Kidney epithelial cell (primary cell): ENCODE measurements around the gene PRKG2. TPM values are rescaled to one million over a fixed set of nuclear protein-coding genes. Genes with fewer than 3 reads are reported as not detected.

Experiments used
- DNase-seq: peaks from one replicate; pipeline ENCODE4 v3.0.0-alpha.2; 2010; ENCODE audit warnings: low read depth
- H3K27me3 ChIP-seq: 2 replicates; pipeline ENCODE4 v1.6.0; 2011; ENCODE audit warnings: low read length; ENCODE audit not compliant: control insufficient read depth, insufficient read depth
- H3K36me3 ChIP-seq: 2 replicates; pipeline ENCODE4 v1.5.1; 2011; ENCODE audit warnings: low read length; ENCODE audit not compliant: control insufficient read depth, insufficient read depth
- H3K4me3 ChIP-seq: 2 replicates; pipeline ENCODE4 v1.5.1; 2011; ENCODE audit warnings: low read depth, mild to moderate bottlenecking, control low read depth, low read length
- CTCF ChIP-seq: IDR thresholded peaks from 2 replicates; pipeline ENCODE4 v1.5.1; 2011; ENCODE audit warnings: mild to moderate bottlenecking, moderate library complexity, low read length, control low read depth, inconsistent platforms; ENCODE audit not compliant: insufficient read depth, poor library complexity, severe bottlenecking
- total RNA-seq: library from RNA; depleted of rRNA; stranded (reverse); fragments of >200 nt; gene quantifications from 2 replicates; pipeline ENCODE4 v1.2.3, GENCODE V29; 2015

PRKG2 gene
- total RNA-seq, 1 donor from 2014 or later = 2.3 TPM

- Histone ChIP-seq H3K36me3 (no peaks in the 10 kb centered on the region), H3K27me3 (peaks cover 16% of the 10 kb centered on the region), H3K4me3 (peak overlapping the region; percentile 41)
- no peak for DNase-seq
- TF ChIP-seq CTCF = no peak
These were observed 710 bp downstream of the PRKG2 start for GRCh38 chr4:81214144-81214880.

DNA sequence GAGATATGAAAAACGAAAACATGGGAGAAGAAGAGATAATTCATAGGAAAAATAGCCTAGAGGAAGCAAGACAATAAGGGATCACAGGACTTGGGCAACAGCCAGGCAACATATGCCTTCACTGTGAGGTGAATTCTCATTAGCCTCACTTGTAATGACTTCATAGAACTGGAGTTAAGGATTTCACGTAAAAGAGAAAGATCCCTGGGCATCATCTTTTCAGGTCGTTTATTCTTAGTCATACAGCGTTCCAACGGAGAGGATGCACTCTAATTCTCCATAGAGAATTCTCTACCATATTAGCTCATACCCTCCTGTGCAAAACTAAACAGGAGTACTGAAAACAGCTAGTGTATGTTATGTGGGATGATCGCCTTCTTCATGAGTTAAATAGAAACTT is 1.4 kb downstream of the PRKG2 start:
- no peak for TF ChIP-seq CTCF
- no peaks in the 10 kb centered on the region for H3K36me3 ChIP-seq
- H3K4me3 ChIP-seq = no peak overlapping the region
- peaks cover 16% of the 10 kb centered on the region for H3K27me3 ChIP-seq
- DNase-seq = no peak

GRCh38 chr4:81211956-81212355 is 3.1 kb downstream of the PRKG2 start:
- TF ChIP-seq CTCF = no peak
- Histone ChIP-seq H3K4me3 (no peak overlapping the region), H3K27me3 (peaks cover 16% of the 10 kb centered on the region), H3K36me3 (no peaks in the 10 kb centered on the region)
- no peak for DNase-seq

- Histone ChIP-seq H3K27me3 (no peaks in the 10 kb centered on the region), H3K4me3 (no peak overlapping the region), H3K36me3 (no peaks in the 10 kb centered on the region)
- DNase-seq = peak; percentile 19
- TF ChIP-seq CTCF = no peak
These were observed 7.2 kb downstream of the PRKG2 start for GRCh38 chr4:81207828-81208227.

GRCh38 chr4:81205302-81205701 is 9.7 kb downstream of the PRKG2 start:
- Histone ChIP-seq H3K36me3 (no peaks in the 10 kb centered on the region), H3K27me3 (no peaks in the 10 kb centered on the region), H3K4me3 (no peak overlapping the region)
- DNase-seq = no peak
- no peak for TF ChIP-seq CTCF

DNA sequence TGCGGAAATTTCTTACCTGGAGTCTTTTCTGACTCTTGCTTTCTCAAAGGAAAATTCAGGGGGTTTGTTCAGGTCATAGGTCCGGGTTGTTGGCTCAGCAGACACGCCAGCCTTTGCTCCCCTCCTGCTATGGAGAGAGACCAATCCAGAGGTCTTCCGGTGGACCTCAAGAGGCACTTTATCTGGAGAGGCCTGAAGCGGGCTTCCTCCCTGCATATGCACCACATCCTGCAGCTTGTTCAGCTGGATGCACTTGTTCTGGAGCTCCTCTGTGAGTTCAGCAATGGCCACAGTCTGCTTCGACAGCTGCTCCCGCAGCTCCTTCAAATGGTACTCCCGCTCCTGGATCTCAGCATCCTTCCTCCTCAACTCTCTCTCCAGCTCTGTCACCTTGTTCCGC is 10.5 kb downstream of the PRKG2 start:
- DNase-seq = no peak
- H3K27me3 ChIP-seq = no peaks in the 10 kb centered on the region
- no peaks in the 10 kb centered on the region for H3K36me3 ChIP-seq

More for the DNA sequence above, 10.5 kb downstream of the PRKG2 start:
- H3K4me3 ChIP-seq = no peak overlapping the region
- no peak for TF ChIP-seq CTCF
